Astrocyte of the cerebellum (primary cell): ENCODE data around the gene EIF4A3.
"Not testable (repeated sequence)": the region's sequence is repeated elsewhere in the genome, so short reads cannot be mapped to it uniquely, and the experiment has no call there.

Source experiments
- DNase-seq: peaks from one replicate; pipeline ENCODE4 v3.0.0-alpha.2; 2011; ENCODE audit warnings: low read depth
- H3K4me3 ChIP-seq: 2 replicates; pipeline ENCODE4 v1.5.1; 2011; ENCODE audit warnings: mild to moderate bottlenecking, low read depth, low read length, moderate library complexity
- CTCF ChIP-seq: IDR thresholded peaks from 2 replicates; pipeline ENCODE4 v1.5.1; 2012; ENCODE audit warnings: low read length, low read depth, moderate library complexity, mild to moderate bottlenecking; ENCODE audit errors: missing control alignments
- in situ Hi-C: cut with HindIII; loops from 2 replicates; pipeline ENCODE4 v1.10.0; 2017; ENCODE audit warnings: low sequenced_read_pairs

EIF4A3 gene

GRCh38 chr17:80168371-80168770, 21.4 kb upstream of the EIF4A3 start:
- TF ChIP-seq CTCF, result no peak
- DNase-seq, result no peak
- in situ Hi-C loops, result loop anchor here (5.0 kb wide), 1 partner anchor 76 kb away; no protein-coding TSS in a partner anchor
- no peak overlapping the region for H3K4me3 ChIP-seq

- in situ Hi-C loops, result loop anchor here (5.0 kb wide), 1 partner anchor 74 kb away; no protein-coding TSS in a partner anchor
- DNase-seq, result no peak
- no peak overlapping the region for H3K4me3 ChIP-seq
- no peak for TF ChIP-seq CTCF
Measured at GRCh38 chr17:80166446-80166845, 19.5 kb upstream of the EIF4A3 start.

- no peak for DNase-seq
- no peak overlapping the region for H3K4me3 ChIP-seq
- in situ Hi-C loops, result no loop called here
- TF ChIP-seq CTCF, result no peak
Measured at GRCh38 chr17:80164185-80164584, 17.3 kb upstream of the EIF4A3 start.

- no peak for DNase-seq
- in situ Hi-C loops, result no loop called here
- H3K4me3 ChIP-seq, result no peak overlapping the region
- TF ChIP-seq CTCF, result no peak
Measured at GRCh38 chr17:80163336-80163735, 16.4 kb upstream of the EIF4A3 start.

GRCh38 chr17:80160536-80160935, 13.6 kb upstream of the EIF4A3 start:
- in situ Hi-C loops, result no loop called here
- no peak overlapping the region for H3K4me3 ChIP-seq
- no peak for DNase-seq
- TF ChIP-seq CTCF, result no peak

- no peak for DNase-seq
- in situ Hi-C loops, result no loop called here
- TF ChIP-seq CTCF, result no peak
- H3K4me3 ChIP-seq, result no peak overlapping the region
Measured at GRCh38 chr17:80158846-80159245, 11.9 kb upstream of the EIF4A3 start.

- H3K4me3 ChIP-seq, DNase-seq, in situ Hi-C loops: not testable (repeated sequence)
Measured at GRCh38 chr17:80155600-80155999, 8.7 kb upstream of the EIF4A3 start.
